K562 (cell line): ENCODE results near the gene THOP1. TPM values are rescaled to one million over a fixed set of nuclear protein-coding genes. Genes with fewer than 3 reads are reported as not detected.

Experiments used
- ATAC-seq: fragments of 200-7000 bp; cut with Tn5 transposase; 3 replicates; pipeline ENCODE4 v1.9.1; 2020; ENCODE audit warnings: moderate library complexity
- BruUV-seq: library from RNA; stranded (reverse); fragments of 400-500 nt; replicated peaks from 2 replicates; lab custom pipeline; 2021; lab: Mats Ljungman, UMichigan
- CTCF ChIA-PET: fragments of 300-600 bp; formaldehyde crosslinking; extraction: SDS; loops from one replicate; lab custom pipeline; 2021; ENCODE audit warnings: low intra/inter-chr PET ratio; lab: Yijun Ruan, JAX
- POLR2A ChIA-PET: fragments of 300-600, 350-650 bp; sonication (Branson Sonifier 250); formaldehyde crosslinking; extraction: SDS; loops from one replicate; lab custom pipeline; 2021; ENCODE audit warnings: antibody characterized with exemption, inconsistent platforms; lab: Yijun Ruan, JAX
- DNase-seq, 4 experiments: peaks; one replicate each; pipeline versions ENCODE4 v3.0.0 to v3.0.0-alpha.2; 2011 to 2018; ENCODE audit warnings: low spot score in 3 of 4, mixed read lengths in 3 of 4; ENCODE audit errors: extremely low read depth in 1 of 4
- FAIRE-seq: peaks from 2 replicates; lab custom pipeline; 2011; peaks lifted over from hg19 to GRCh38; lab: Jason Lieb, UNC
- H2AFZ ChIP-seq: 2 replicates; pipeline ENCODE4 v1.6.0; 2011; ENCODE audit warnings: low read depth, low read length, control low read depth, inconsistent platforms
- H3K27ac ChIP-seq: fragments of 200-600 bp; 3 replicates; pipeline ENCODE4 v1.8.0; 2011; ENCODE audit warnings: low read depth, mild to moderate bottlenecking, control low read depth, inconsistent platforms, low read length, moderate library complexity, mixed read lengths; ENCODE audit errors: extremely low read depth
- H3K27me3 ChIP-seq, 2 experiments: fragments of 300-600 bp in 1 of 2; 2 replicates in 1 of 2; 3 replicates in 1 of 2; pipeline versions ENCODE4 v1.6.0 to v1.8.0; 2011; ENCODE audit warnings: inconsistent platforms in 2 of 2, low read length in 2 of 2, mild to moderate bottlenecking in 1 of 2, mixed read lengths in 1 of 2, moderate library complexity in 1 of 2; ENCODE audit not compliant: control insufficient read depth in 2 of 2, insufficient read depth in 2 of 2
- H3K36me3 ChIP-seq: fragments of 300-600 bp; 3 replicates; pipeline ENCODE4 v1.8.0; 2011; ENCODE audit warnings: mild to moderate bottlenecking, low read length, inconsistent platforms; ENCODE audit not compliant: control insufficient read depth, insufficient read depth
- H3K4me1 ChIP-seq, 2 experiments: fragments of 200-600 bp in 1 of 2; replicated peaks in 1 of 2; 2 replicates in 1 of 2; 3 replicates in 1 of 2; pipeline versions ENCODE4 v1.5.1 to v1.8.0; 2011; ENCODE audit warnings: inconsistent platforms in 2 of 2, low read length in 2 of 2, mild to moderate bottlenecking in 1 of 2, mixed read lengths in 1 of 2, moderate library complexity in 1 of 2; ENCODE audit not compliant: control insufficient read depth in 2 of 2, insufficient read depth in 2 of 2
- H3K4me2 ChIP-seq: 2 replicates; pipeline ENCODE4 v1.6.1; 2011; ENCODE audit warnings: low read length, control low read depth, inconsistent platforms, mixed read lengths; ENCODE audit not compliant: insufficient read depth
- H3K4me3 ChIP-seq: fragments of 200-600 bp; sonication (generic), shearing (Covaris generic); 2 replicates; pipeline ENCODE4 v1.5.1; 2016; ENCODE audit warnings: control low read depth, inconsistent platforms
- H3K79me2 ChIP-seq: fragments of 200-600 bp; 3 replicates; pipeline ENCODE4 v1.8.0; 2011; ENCODE audit warnings: low read length, inconsistent platforms; ENCODE audit not compliant: control insufficient read depth, insufficient read depth
- H3K9ac ChIP-seq, 2 experiments: 2 replicates each; pipeline versions ENCODE4 v1.6.0 to v1.6.1; 2011; ENCODE audit warnings: low read depth in 2 of 2, low read length in 2 of 2, control low read depth in 1 of 2, inconsistent platforms in 1 of 2, mild to moderate bottlenecking in 1 of 2, mixed read lengths in 1 of 2; ENCODE audit not compliant: insufficient read depth in 1 of 2
- H3K9me1 ChIP-seq: one replicate; pipeline ENCODE4 v1.6.0; 2011; ENCODE audit warnings: inconsistent platforms, mild to moderate bottlenecking, low read length, moderate library complexity; ENCODE audit not compliant: control insufficient read depth, insufficient read depth
- H3K9me3 ChIP-seq: replicated peaks from 2 replicates; pipeline ENCODE4 v1.5.1; 2011; ENCODE audit warnings: low read depth, low read length, inconsistent platforms; ENCODE audit not compliant: control insufficient read depth, insufficient read depth
- H4K20me1 ChIP-seq: replicated peaks from 2 replicates; pipeline ENCODE4 v1.6.1; 2011; ENCODE audit warnings: low read length, inconsistent platforms, mixed read lengths; ENCODE audit not compliant: control insufficient read depth, insufficient read depth
- KAT2B ChIP-seq: IDR thresholded peaks from one replicate; pipeline ENCODE4 v1.6.1; 2012; ENCODE audit warnings: low read depth, mild to moderate bottlenecking, control low read depth, inconsistent platforms, low read length, moderate library complexity
- POLR2G ChIP-seq: fragments of 200-400 bp; formaldehyde crosslinking; IDR thresholded peaks from 2 replicates; pipeline ENCODE4 v1.6.1; 2017; ENCODE audit warnings: low read depth, mild to moderate bottlenecking, antibody characterized with exemption, low read length, moderate library complexity
- RBM22 ChIP-seq: fragments of 200-400 bp; formaldehyde crosslinking; IDR thresholded peaks from 2 replicates; pipeline ENCODE4 v1.6.1; 2018; ENCODE audit warnings: low read length, low read depth; ENCODE audit not compliant: poor library complexity, severe bottlenecking
- WGBS: fragments of 100-300 bp; shearing (Covaris generic); methylation state at CpG from one replicate; pipeline ENCODE4 v1.1.6; 2016; ENCODE audit warnings: low coverage, mixed read lengths; ENCODE audit not compliant: insufficient coverage; ENCODE audit errors: missing lambda C conversion rate; 5-methylcytosine and 5-hydroxymethylcytosine counted together
- in situ Hi-C: fragments of 300-500 bp; cut with MboI; formaldehyde crosslinking; loops from 4 replicates; pipeline ENCODE4 v1.15.0; 2018; ENCODE audit warnings: inconsistent platforms, mixed read lengths
- intact Hi-C: fragments of 100-400 bp; cut with micrococcal nuclease; formaldehyde crosslinking; loops from 2 replicates; pipeline ENCODE4 v1.14.2; 2022
- polyA plus RNA-seq, 8 experiments: library from polyadenylated mRNA; depleted of rRNA in 4 of 8; stranded (reverse) in 5 of 8; unstranded in 3 of 8; fragments of >200 nt; fragmentation: Nextera tagmentation in 2 of 8; fragmentation: Illumina TruSeq in 1 of 8; extraction: Ambion mirVana in 2 of 8; extraction: Trizol in 1 of 8; gene quantifications; 2 replicates each; pipeline versions ENCODE4 v1.2.1 to v1.2.3, GENCODE V29; 2011 to 2014; ENCODE audit warnings: inconsistent platforms in 1 of 8, missing spikeins in 1 of 8
- total RNA-seq, 7 experiments: library from RNA; depleted of rRNA in 6 of 7; stranded (reverse); fragments of >200 nt in 6 of 7; fragmentation: Illumina TruSeq in 2 of 7; extraction: Trizol in 2 of 7; gene quantifications; 2 replicates each; pipeline versions ENCODE4 v1.2.1 to v1.2.3, GENCODE V29; 2011 to 2021; ENCODE audit warnings: low replicate concordance in 1 of 7

THOP1 gene
- total and polyA plus RNA-seq, 9 of the 15 experiments (the other 6 are each of a cell fraction or from before 2014, with no cell fraction given), result 1.3 to 255 (median 96.1) TPM

DNA sequence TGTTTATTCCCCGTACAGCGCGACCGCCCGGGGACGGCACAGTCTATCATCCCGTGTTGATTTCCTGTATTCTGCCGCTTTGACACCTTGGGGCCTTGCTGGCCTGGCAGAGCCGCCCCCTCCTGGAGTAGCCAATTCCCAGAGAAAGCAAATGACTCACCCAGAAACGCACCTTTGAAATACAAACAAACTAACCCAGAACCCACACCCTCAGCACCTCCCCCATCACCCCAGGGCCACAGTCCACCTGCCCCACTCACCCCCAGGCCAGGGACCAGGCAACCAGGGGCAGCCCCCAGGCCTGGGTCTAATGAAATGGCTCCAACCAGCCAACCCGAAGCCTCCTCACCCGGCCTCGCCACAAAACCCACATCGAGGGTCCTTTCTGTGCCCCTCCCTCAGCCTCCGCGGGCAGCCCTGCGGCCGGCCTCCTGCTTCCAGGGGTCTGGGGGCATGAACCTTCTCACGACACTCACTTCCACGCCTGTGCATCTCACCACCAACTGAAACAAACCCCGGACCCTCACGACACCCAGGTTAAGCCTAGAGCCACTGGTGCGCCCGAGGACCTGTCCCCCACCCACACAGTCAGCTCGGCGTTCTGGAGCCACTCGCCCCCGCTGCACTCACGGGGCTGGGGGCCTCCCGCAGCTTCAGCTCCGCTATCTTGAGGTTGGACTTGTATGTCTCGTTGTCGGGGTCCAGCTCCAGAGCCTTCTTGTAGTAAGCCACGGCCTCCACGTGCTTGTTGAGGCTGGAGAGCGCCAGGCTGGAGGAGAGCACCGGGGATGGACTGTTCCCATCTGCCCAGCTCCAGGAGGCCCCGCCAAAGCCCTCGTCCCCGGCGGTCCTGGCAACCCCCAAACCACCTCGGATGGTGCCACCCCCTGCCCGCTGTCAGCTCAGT lies 23.2 kb upstream of the THOP1 start:
- ATAC-seq, result no peak
- Histone ChIP-seq H3K36me3 (peaks cover 92% of the 10 kb centered on the region; the same call in 2 of the 3 replicates), H3K4me2 (no peak overlapping the region), H3K4me3 (no peak overlapping the region), H3K27ac (no peak overlapping the region), H3K4me1 (peaks cover 0 to 15% of the 10 kb centered on the region in 2 experiments; a peak in 2 of 5 replicates)
- TF ChIP-seq KAT2B (no peak), RBM22 (peak; percentile 65), POLR2G (0 out of 2 replicates have a peak, but pooled peaks have one; percentile 4)
- TF ChIP-seq, all 486 proteins: peak for 2
- Histone ChIP-seq H2AFZ (no peak overlapping the region), H3K9me1 (no peaks in the 10 kb centered on the region), H3K9me3 (no peaks in the 10 kb centered on the region), H3K79me2 (no peaks in the 10 kb centered on the region), H3K9ac (no peak overlapping the region; a peak in 1 of 4 replicates), H4K20me1 (no peaks in the 10 kb centered on the region), H3K27me3 (no peaks in the 10 kb centered on the region)
- 91% methylated on average over 31 of the region's 43 CpGs for WGBS
- in situ Hi-C loops (no loop called here), intact Hi-C loops (no loop called here)
- BruUV-seq, result no TSS peak
- DNase-seq (no peak), FAIRE-seq (no peak)
- ChIA-PET POLR2A (interaction anchor here (0.6 to 0.8 kb wide), 2 partner anchors 28 to 35 kb away, joined by 3 read pairs; no protein-coding TSS in a partner anchor), CTCF (no interaction called here)
